Hepatocyte (in vitro differentiated cells): Measurements from ENCODE around the gene IQCF2.

ENCODE experiments used
- EZH2 ChIP-seq: fragments of 200-600 bp; sonication (generic); IDR thresholded peaks from 2 replicates; pipeline ENCODE4 v1.6.1; 2016; ENCODE audit warnings: antibody characterized with exemption, mild to moderate bottlenecking, borderline replicate concordance
- EZH2phosphoT487 ChIP-seq: fragments of 200-600 bp; sonication (generic); IDR thresholded peaks from one replicate; pipeline ENCODE4 v1.6.1; 2018; ENCODE audit warnings: antibody characterized with exemption, mild to moderate bottlenecking, low read depth, moderate library complexity; ENCODE audit not compliant: unreplicated experiment, severe bottlenecking

GRCh38 chr3:51894939-51895338 lies 33.5 kb downstream of the IQCF2 start:
- TF ChIP-seq EZH2 (no peak), EZH2phosphoT487 (no peak)
